ENCODE data around the gene DEFB110. TPM values are rescaled to one million over a fixed set of nuclear protein-coding genes. Genes with fewer than 3 reads are reported as not detected.

DEFB110 gene
- total RNA-seq = not detected

GRCh38 chr6:50021894-50022293, at the start of gene DEFB110:
TSS of gene DEFB110 (minus strand) at chr6:50021994. CDS start at chr6:50021935, 59 bp downstream.
- no peak for DNase-seq

- DNase-seq = no peak
Observed at GRCh38 chr6:50070101-50070500, 48.3 kb upstream of the DEFB110 start.

GRCh38 chr6:50062051-50062450, 40.3 kb upstream of the DEFB110 start:
- no peak for DNase-seq

- no peak for DNase-seq
Observed at GRCh38 chr6:50056242-50056641, 34.4 kb upstream of the DEFB110 start.

GRCh38 chr6:50049829-50050228, 28.0 kb upstream of the DEFB110 start, which contains the start of gene DEFB112:
TSS of gene DEFB112 (minus strand) at chr6:50049929. CDS start at chr6:50049869, 60 bp downstream.
- DNase-seq = no peak

- DNase-seq = no peak
Observed at GRCh38 chr6:50047026-50047425, 25.2 kb upstream of the DEFB110 start.

- DNase-seq = no peak
Observed at GRCh38 chr6:50030777-50031562, 9.2 kb upstream of the DEFB110 start.

GRCh38 chr6:50030350-50030749, 8.6 kb upstream of the DEFB110 start:
- no peak for DNase-seq

- DNase-seq = no peak
Observed at GRCh38 chr6:50025258-50025657, 3.5 kb upstream of the DEFB110 start.

- DNase-seq = no peak
Observed at GRCh38 chr6:50007819-50008218, 14.0 kb downstream of the DEFB110 start.

- DNase-seq = no peak
Observed at GRCh38 chr6:50003139-50003538, 18.7 kb downstream of the DEFB110 start.

GRCh38 chr6:49995278-49995677, 26.5 kb downstream of the DEFB110 start:
- DNase-seq = no peak

GRCh38 chr6:49988900-49989299, 32.9 kb downstream of the DEFB110 start:
- DNase-seq = no peak

GRCh38 chr6:49987749-49988148, 34.0 kb downstream of the DEFB110 start:
- no peak for DNase-seq

- no peak for DNase-seq
Observed at GRCh38 chr6:49986551-49986950, 35.2 kb downstream of the DEFB110 start.

GRCh38 chr6:49982046-49982445, 39.7 kb downstream of the DEFB110 start:
- no peak for DNase-seq

GRCh38 chr6:49980898-49981297, 40.9 kb downstream of the DEFB110 start:
- DNase-seq = no peak

- no peak for DNase-seq
Observed at GRCh38 chr6:49979584-49979983, 42.2 kb downstream of the DEFB110 start.

GRCh38 chr6:49978332-49979226, 43.2 kb downstream of the DEFB110 start:
- no peak for DNase-seq

- DNase-seq = no peak
Observed at GRCh38 chr6:49969605-49970004, 52.2 kb downstream of the DEFB110 start, which contains the start of gene DEFB113. TSS of gene DEFB113 (minus strand) at chr6:49969625. CDS start at chr6:49969625, 0 bp downstream.

All from effector CD4-positive, alpha-beta T cell (primary cell).